HG02981 (cell line): ENCODE data around the gene RPGRIP1L.

Experiments used
- ATAC-seq: cut with Tn5 transposase; IDR thresholded peaks from one replicate; pipeline ENCODE4 v1.9.1; 2021; ENCODE audit warnings: mild to moderate bottlenecking, moderate library complexity; ENCODE audit not compliant: unreplicated experiment

The RPGRIP1L gene

GRCh38 chr16:53664724-53665345 lies 38.8 kb downstream of the RPGRIP1L start:
- peak; percentile 63 for ATAC-seq

GRCh38 chr16:53662072-53662471 lies 41.6 kb downstream of the RPGRIP1L start:
- ATAC-seq, result no peak

GRCh38 chr16:53654946-53655345 lies 48.7 kb downstream of the RPGRIP1L start:
- ATAC-seq, result no peak

GRCh38 chr16:53651357-53651756 lies 52.3 kb downstream of the RPGRIP1L start:
- no peak for ATAC-seq

- no peak for ATAC-seq
These were observed 57.2 kb downstream of the RPGRIP1L start for GRCh38 chr16:53646506-53646905.

GRCh38 chr16:53643474-53643873 lies 60.2 kb downstream of the RPGRIP1L start:
- ATAC-seq, result no peak

GRCh38 chr16:53642094-53642493 lies 61.6 kb downstream of the RPGRIP1L start:
- ATAC-seq, result no peak

- ATAC-seq, result no peak
These were observed 66.7 kb downstream of the RPGRIP1L start for GRCh38 chr16:53636978-53637377.

GRCh38 chr16:53632526-53632925 lies 71.1 kb downstream of the RPGRIP1L start:
- no peak for ATAC-seq

- no peak for ATAC-seq
These were observed 72.2 kb downstream of the RPGRIP1L start for GRCh38 chr16:53631236-53632025.

- ATAC-seq, result no peak
These were observed 73.9 kb downstream of the RPGRIP1L start for GRCh38 chr16:53629607-53630312.

- ATAC-seq, result no peak
These were observed 74.5 kb downstream of the RPGRIP1L start for GRCh38 chr16:53629151-53629550.

- no peak for ATAC-seq
These were observed 76.8 kb downstream of the RPGRIP1L start for GRCh38 chr16:53626811-53627210.

GRCh38 chr16:53626161-53626560 lies 77.5 kb downstream of the RPGRIP1L start:
- no peak for ATAC-seq

- no peak for ATAC-seq
These were observed 78.4 kb downstream of the RPGRIP1L start for GRCh38 chr16:53625221-53625620.

- ATAC-seq, result no peak
These were observed 81.3 kb downstream of the RPGRIP1L start for GRCh38 chr16:53622315-53622714.

- no peak for ATAC-seq
These were observed 83.2 kb downstream of the RPGRIP1L start for GRCh38 chr16:53620476-53620875.

GRCh38 chr16:53619235-53619634 lies 84.4 kb downstream of the RPGRIP1L start:
- ATAC-seq, result no peak

- ATAC-seq, result no peak
These were observed 89.3 kb downstream of the RPGRIP1L start for GRCh38 chr16:53614346-53614745.

GRCh38 chr16:53612003-53612402 lies 91.7 kb downstream of the RPGRIP1L start:
- no peak for ATAC-seq

GRCh38 chr16:53611179-53611696 lies 92.4 kb downstream of the RPGRIP1L start:
- ATAC-seq, result no peak

- no peak for ATAC-seq
These were observed 94.1 kb downstream of the RPGRIP1L start for GRCh38 chr16:53609536-53609935.
